ENCODE measurements around the gene LAD1.
A peak's percentile ranks its signal among the peaks of the same experiment; 100 is the strongest.

LAD1 gene

DNA sequence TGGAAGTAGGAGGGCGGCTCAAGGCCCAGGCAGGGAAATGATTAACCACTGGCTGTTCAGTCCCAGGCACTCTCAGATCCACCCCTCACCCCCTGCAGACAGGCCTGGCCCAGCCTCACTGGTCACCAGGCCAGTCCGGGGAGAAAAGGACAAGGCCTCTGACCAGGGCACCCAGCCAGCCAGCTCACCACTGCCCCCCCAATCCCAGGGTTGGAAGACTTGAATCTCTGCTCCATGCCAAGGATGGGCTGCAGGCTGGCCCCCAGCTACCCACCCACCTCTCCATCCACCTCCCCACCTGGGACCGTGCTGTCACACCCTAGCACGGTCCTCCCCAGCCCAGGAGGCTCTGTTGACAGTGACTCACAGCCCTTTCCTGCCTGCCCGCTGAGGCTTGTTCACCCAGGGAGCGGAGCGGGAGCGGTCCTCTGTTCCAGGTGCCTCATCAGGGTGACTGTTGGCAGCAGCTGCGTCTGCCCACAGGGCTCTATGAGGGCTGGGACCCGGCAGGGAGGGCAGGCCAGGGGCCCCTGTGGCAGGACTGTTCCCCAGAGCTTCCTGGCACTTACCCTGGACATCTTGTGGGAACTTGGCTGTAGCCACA lies 2.2 kb downstream of the LAD1 start:
- H3K4me3 ChIP-seq (ENCODE audit: low read depth, low read length), result no peak overlapping the region
- DNase-seq (ENCODE audit: low read depth), result peak; percentile 54

GRCh38 chr1:201395936-201396335 lies 3.2 kb downstream of the LAD1 start:
- peak; percentile 22 for DNase-seq (ENCODE audit: low read depth)
- H3K4me3 ChIP-seq (ENCODE audit: low read depth, low read length), result no peak overlapping the region

- DNase-seq (ENCODE audit: low read depth), result no peak
- H3K4me3 ChIP-seq (ENCODE audit: low read depth, low read length), result no peak overlapping the region
These were observed 4.5 kb downstream of the LAD1 start for GRCh38 chr1:201394591-201394990.

- no peak overlapping the region for H3K4me3 ChIP-seq (ENCODE audit: low read depth, low read length)
- no peak for DNase-seq (ENCODE audit: low read depth)
These were observed 6.0 kb downstream of the LAD1 start for GRCh38 chr1:201393076-201393475.

- no peak for DNase-seq (ENCODE audit: low read depth)
These were observed 7.2 kb downstream of the LAD1 start for GRCh38 chr1:201391651-201392511.

DNA sequence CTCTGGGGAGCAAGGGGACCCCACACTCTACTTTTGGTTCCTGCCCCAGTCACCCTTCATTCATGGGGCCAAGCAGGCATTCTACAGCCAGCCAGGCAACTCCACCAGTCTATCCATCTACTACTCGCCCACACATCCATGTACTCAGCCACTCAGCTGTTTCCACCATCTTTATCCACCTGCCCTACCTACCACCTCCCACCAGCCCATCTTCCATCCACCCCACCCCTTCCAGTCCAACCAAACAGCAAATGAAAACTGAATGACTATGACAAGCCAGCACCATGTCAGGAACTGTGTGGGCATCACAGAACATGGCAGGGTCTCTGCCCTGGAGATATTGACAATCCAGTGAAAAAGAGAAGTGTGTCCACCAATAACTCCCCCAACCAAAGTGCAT lies 7.9 kb downstream of the LAD1 start:
- H3K4me3 ChIP-seq (ENCODE audit: low read depth, low read length), result no peak overlapping the region
- DNase-seq (ENCODE audit: low read depth), result no peak

More at GRCh38 chr1:201391651-201392511, 7.2 kb downstream of the LAD1 start:
- H3K4me3 ChIP-seq (ENCODE audit: low read depth, low read length), result no peak overlapping the region

- no peak for DNase-seq (ENCODE audit: low read depth)
- no peak overlapping the region for H3K4me3 ChIP-seq (ENCODE audit: low read depth, low read length)
These were observed 10.1 kb downstream of the LAD1 start for GRCh38 chr1:201389051-201389450.

DNA sequence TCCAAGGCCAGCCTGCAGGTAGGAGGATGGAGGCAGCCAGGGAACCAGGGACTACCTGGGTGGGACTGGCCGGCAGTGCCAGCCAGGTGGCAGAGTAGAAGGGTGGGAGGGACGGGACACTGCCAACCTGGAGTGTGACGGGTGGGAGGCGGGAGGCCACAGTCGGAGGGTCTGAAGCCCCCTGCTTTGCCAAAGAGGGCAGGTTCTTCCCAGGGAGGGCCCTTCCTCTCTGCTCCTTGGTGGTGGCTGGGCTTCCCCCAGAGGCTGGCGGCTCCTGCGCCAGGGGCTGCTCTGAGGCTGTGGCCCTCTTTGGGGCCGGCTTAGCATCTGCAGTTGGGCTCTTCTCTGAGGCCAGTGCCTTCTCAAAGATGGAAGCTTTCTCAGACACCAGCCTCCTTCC lies 12.9 kb downstream of the LAD1 start:
- DNase-seq (ENCODE audit: low read depth), result no peak
- no peak overlapping the region for H3K4me3 ChIP-seq (ENCODE audit: low read depth, low read length)

GRCh38 chr1:201385299-201385891 lies 13.7 kb downstream of the LAD1 start:
- no peak for DNase-seq (ENCODE audit: low read depth)
- H3K4me3 ChIP-seq (ENCODE audit: low read depth, low read length), result no peak overlapping the region

GRCh38 chr1:201384406-201384782 lies 14.7 kb downstream of the LAD1 start:
- H3K4me3 ChIP-seq (ENCODE audit: low read depth, low read length), result no peak overlapping the region
- DNase-seq (ENCODE audit: low read depth), result no peak

- DNase-seq (ENCODE audit: low read depth), result peak; percentile 81
- no peak overlapping the region for H3K4me3 ChIP-seq (ENCODE audit: low read depth, low read length)
These were observed 15.3 kb downstream of the LAD1 start for GRCh38 chr1:201383647-201384405.

- no peak overlapping the region for H3K4me3 ChIP-seq (ENCODE audit: low read depth, low read length)
- DNase-seq (ENCODE audit: low read depth), result no peak
These were observed 18.0 kb downstream of the LAD1 start for GRCh38 chr1:201381130-201381529.

GRCh38 chr1:201379733-201380242 lies 19.3 kb downstream of the LAD1 start:
- no peak for DNase-seq (ENCODE audit: low read depth)
- no peak overlapping the region for H3K4me3 ChIP-seq (ENCODE audit: low read depth, low read length)

- H3K4me3 ChIP-seq (ENCODE audit: low read depth, low read length), result no peak overlapping the region
- no peak for DNase-seq (ENCODE audit: low read depth)
These were observed 20.3 kb downstream of the LAD1 start for GRCh38 chr1:201378804-201379203.

DNA sequence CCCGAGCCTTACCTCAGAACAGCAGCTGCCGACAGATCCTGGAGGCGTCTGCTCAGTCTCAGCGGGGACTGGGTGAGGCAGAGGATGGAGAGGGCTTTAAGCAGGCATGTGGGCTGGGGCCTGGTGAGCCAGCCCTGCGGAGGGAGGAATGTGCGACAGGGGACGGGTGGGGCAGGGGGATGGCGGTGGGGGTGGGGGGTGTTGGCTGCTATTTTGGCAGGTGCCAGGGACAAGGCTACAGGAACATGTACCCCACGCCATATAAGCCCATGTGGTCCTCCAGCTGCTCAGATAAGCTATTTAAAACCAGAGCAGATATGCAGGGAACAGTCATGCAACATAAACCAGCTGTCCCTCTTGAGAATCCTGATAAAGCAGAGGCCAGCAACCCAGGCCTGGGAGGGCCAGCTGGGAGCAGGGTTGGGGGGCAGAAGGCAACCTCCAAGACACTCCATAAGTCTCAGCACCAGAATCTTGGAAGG lies 21.5 kb downstream of the LAD1 start, which contains the start of gene TNNT2:
Gene TNNT2 (minus strand): TSS at position 70 of the 482 bp plus-strand sequence. CDS start 4,426 bp downstream, outside the sequence.
- H3K4me3 ChIP-seq (ENCODE audit: low read depth, low read length), result peak within 1 kb of the TSS; percentile 53
- no peak for DNase-seq (ENCODE audit: low read depth)

- peak overlapping the region; percentile 53 for H3K4me3 ChIP-seq (ENCODE audit: low read depth, low read length)
- no peak for DNase-seq (ENCODE audit: low read depth)
These were observed 22.4 kb downstream of the LAD1 start for GRCh38 chr1:201376464-201377374.

GRCh38 chr1:201376107-201376463 lies 23.0 kb downstream of the LAD1 start:
- peak overlapping the region; percentile 53 for H3K4me3 ChIP-seq (ENCODE audit: low read depth, low read length)

GRCh38 chr1:201375169-201375568 lies 24.0 kb downstream of the LAD1 start:
- H3K4me3 ChIP-seq (ENCODE audit: low read depth, low read length), result peak overlapping the region; percentile 53
- DNase-seq (ENCODE audit: low read depth), result no peak

More at GRCh38 chr1:201376107-201376463, 23.0 kb downstream of the LAD1 start:
- DNase-seq (ENCODE audit: low read depth), result no peak
